CD4-positive, alpha-beta T cell treated with Interleukin-17A for 4 hours (primary cell): ENCODE measurements around the gene MICU2.

Source experiments
- DNase-seq: peaks from one replicate; pipeline ENCODE4 v3.0.0-alpha.2; 2020; ENCODE audit warnings: mixed read lengths

The MICU2 gene

GRCh38 chr13:21603531-21604448 is at the start of gene MICU2:
Gene MICU2 (minus strand): TSS chr13:21604170. CDS start chr13:21604148, 22 bp downstream.
- DNase-seq = peak; percentile 96

- DNase-seq = no peak
These were observed 37.7 kb upstream of the MICU2 start for GRCh38 chr13:21641629-21642028.

GRCh38 chr13:21639561-21639960 is 35.6 kb upstream of the MICU2 start:
- no peak for DNase-seq

GRCh38 chr13:21638319-21639282 is 34.6 kb upstream of the MICU2 start:
- DNase-seq = peak; percentile 49

- DNase-seq = peak; percentile 52
These were observed 33.3 kb upstream of the MICU2 start for GRCh38 chr13:21637296-21637695.

- DNase-seq = no peak
These were observed 32.7 kb upstream of the MICU2 start for GRCh38 chr13:21636656-21637055.

GRCh38 chr13:21632196-21632595 is 28.2 kb upstream of the MICU2 start:
- DNase-seq = no peak

GRCh38 chr13:21625366-21625765 is 21.4 kb upstream of the MICU2 start:
- DNase-seq = peak; percentile 18

- no peak for DNase-seq
These were observed 16.9 kb upstream of the MICU2 start for GRCh38 chr13:21620861-21621260.

- DNase-seq = no peak
These were observed 15.8 kb upstream of the MICU2 start for GRCh38 chr13:21619633-21620220.

- no peak for DNase-seq
These were observed 12.9 kb upstream of the MICU2 start for GRCh38 chr13:21616880-21617279.

- no peak for DNase-seq
These were observed 12.4 kb upstream of the MICU2 start for GRCh38 chr13:21616205-21616866.

- DNase-seq = no peak
These were observed 11.5 kb upstream of the MICU2 start for GRCh38 chr13:21615427-21615826.

- no peak for DNase-seq
These were observed 9.8 kb upstream of the MICU2 start for GRCh38 chr13:21613791-21614190.

GRCh38 chr13:21611385-21611784 is 7.4 kb upstream of the MICU2 start:
- no peak for DNase-seq

- no peak for DNase-seq
These were observed 6.7 kb upstream of the MICU2 start for GRCh38 chr13:21610687-21611086.

- DNase-seq = no peak
These were observed 5.0 kb upstream of the MICU2 start for GRCh38 chr13:21608961-21609360.

GRCh38 chr13:21606796-21607195 is 2.8 kb upstream of the MICU2 start:
- DNase-seq = no peak

- no peak for DNase-seq
These were observed 2.3 kb upstream of the MICU2 start for GRCh38 chr13:21606251-21606650.

GRCh38 chr13:21596722-21597121 is 7.2 kb downstream of the MICU2 start:
- DNase-seq = no peak

- no peak for DNase-seq
These were observed 8.5 kb downstream of the MICU2 start for GRCh38 chr13:21595546-21595822.

GRCh38 chr13:21594715-21595545 is 9.0 kb downstream of the MICU2 start:
- DNase-seq = no peak
